Naive thymus-derived CD8-positive, alpha-beta T cell (primary cell): Measurements from ENCODE around the gene DOCK3. TPM values are rescaled to one million over a fixed set of nuclear protein-coding genes. Genes with fewer than 3 reads are reported as not detected.

Experiments used
- ATAC-seq, 2 donors: fragments of 150-1000 bp; cut with Tn5 transposase in 1 of 2; sonication (Bioruptor Pico), chemical (Tn5 transposase) in 1 of 2; 1 replicate in 1 of 2; 2 replicates in 1 of 2; pipeline ENCODE4 v1.10.0; 2021; ENCODE audit warnings: mild to moderate bottlenecking in 2 of 2, moderate library complexity in 2 of 2
- POLR2A ChIA-PET: fragments of 350-600 bp; sonication (Branson Sonifier 250); formaldehyde crosslinking; loops from one replicate; lab custom pipeline; 2021; ENCODE audit warnings: antibody characterized with exemption; lab: Charles Lee
- DNase-seq, 10 donors: peaks; one replicate each; pipeline versions ENCODE4 v3.0.0 to v3.0.0-alpha.2; 2020 to 2022
- H3K27ac Mint-ChIP-seq, 10 donors: one replicate each; pipeline ENCODE4 v1.8.0; 2020 to 2022; ENCODE audit warnings: mild to moderate bottlenecking in 10 of 10, mixed read lengths in 10 of 10, moderate library complexity in 4 of 10, inconsistent platforms in 1 of 10
- H3K27me3 Mint-ChIP-seq, 5 donors: one replicate each; pipeline ENCODE4 v1.8.0; 2021 to 2022; ENCODE audit warnings: mixed read lengths in 5 of 5
- H3K36me3 Mint-ChIP-seq, 3 donors: one replicate each; pipeline ENCODE4 v1.8.0; 2020 to 2022; ENCODE audit warnings: mixed read lengths in 3 of 3, mild to moderate bottlenecking in 2 of 3, inconsistent platforms in 1 of 3
- H3K4me1 Mint-ChIP-seq, 4 donors: one replicate each; pipeline ENCODE4 v1.8.0; 2021 to 2022; ENCODE audit warnings: mixed read lengths in 4 of 4
- H3K4me3 Mint-ChIP-seq, 10 donors: one replicate each; pipeline ENCODE4 v1.8.0; 2020 to 2022; ENCODE audit warnings: mild to moderate bottlenecking in 10 of 10, mixed read lengths in 10 of 10, moderate library complexity in 6 of 10, inconsistent platforms in 1 of 10
- H3K9me3 Mint-ChIP-seq, 9 donors: one replicate each; pipeline ENCODE4 v1.8.0; 2020 to 2022; ENCODE audit warnings: mixed read lengths in 9 of 9, mild to moderate bottlenecking in 3 of 9, inconsistent platforms in 1 of 9, moderate library complexity in 1 of 9
- microRNA-seq: library from miRNA; unstranded; fragments of <30 nt; microRNA quantifications from one replicate; pipeline ENCODE4 v1.2.0, GENCODE V29; 2022; ENCODE audit warnings: borderline microRNAs expressed
- polyA plus RNA-seq, 3 donors: library from polyadenylated mRNA; unstranded; fragments of 300-500 nt; fragmentation: Illumina TruSeq; gene quantifications; one replicate each; pipeline ENCODE4 v1.2.3, GENCODE V29; 2021
- total RNA-seq, 8 experiments: library from RNA in 2 of 8; stranded (reverse) in 2 of 8; gene quantifications; one replicate each; pipeline ENCODE4 v1.2.3 and lab custom pipeline; 2021 to 2026

DOCK3 gene
- total and polyA plus RNA-seq, 5 experiments from 2014 or later, result 0.14 to 1.9 (median 0.63) TPM

- no peak for ATAC-seq
- Mint-ChIP-seq H3K36me3 (peaks cover 4 to 88% (median 16%) of the 10 kb centered on the region in 3 donors), H3K9me3 (no peaks in the 10 kb centered on the region), H3K27ac (peak overlapping the region in 3 of 10 donors; percentile 12 to 60 (median 35)), H3K4me3 (no peak overlapping the region), H3K4me1 (peaks cover 10 to 31% (median 16%) of the 10 kb centered on the region in 4 donors), H3K27me3 (no peaks in the 10 kb centered on the region)
- POLR2A ChIA-PET, result interaction anchor here (0.7 kb wide), 1 partner anchor 402 kb away, joined by 4 read pairs; no protein-coding TSS in a partner anchor
- DNase-seq, result no peak
These were observed 733.3 kb downstream of the DOCK3 start for GRCh38 chr3:51408021-51408420.

GRCh38 chr3:51408813-51409212 is 734.1 kb downstream of the DOCK3 start:
- Mint-ChIP-seq H3K4me3 (no peak overlapping the region), H3K27me3 (no peaks in the 10 kb centered on the region), H3K9me3 (no peaks in the 10 kb centered on the region), H3K27ac (peak overlapping the region in 4 of 10 donors; percentile 35 to 60 (median 55)), H3K4me1 (peaks cover 5 to 23% (median 10%) of the 10 kb centered on the region in 4 donors), H3K36me3 (peaks cover 4 to 88% (median 15%) of the 10 kb centered on the region in 3 donors)
- DNase-seq, result no peak
- POLR2A ChIA-PET, result interaction anchor here (0.6 kb wide), 1 partner anchor 82 kb away, joined by 5 read pairs; no protein-coding TSS in a partner anchor
- ATAC-seq, result no peak

GRCh38 chr3:51422211-51422610 is 747.5 kb downstream of the DOCK3 start:
- peaks cover 0 to 92% (median 6%) of the 10 kb centered on the region in 3 donors for H3K36me3 Mint-ChIP-seq

GRCh38 chr3:51426921-51427320 is 752.2 kb downstream of the DOCK3 start:
- peaks cover 0 to 89% (median 18%) of the 10 kb centered on the region in 3 donors for H3K36me3 Mint-ChIP-seq
- no peaks in the 10 kb centered on the region for H3K9me3 Mint-ChIP-seq
- peak overlapping the region in 1 of 10 donors; percentile 34 for H3K27ac Mint-ChIP-seq
- H3K27me3 Mint-ChIP-seq, result no peaks in the 10 kb centered on the region
- POLR2A ChIA-PET, result no interaction called here
- DNase-seq (no peak), ATAC-seq (no peak)
- H3K4me1 Mint-ChIP-seq, result no peaks in the 10 kb centered on the region
- no peak overlapping the region for H3K4me3 Mint-ChIP-seq

More at GRCh38 chr3:51422211-51422610, 747.5 kb downstream of the DOCK3 start:
- POLR2A ChIA-PET, result interaction anchor here (0.6 kb wide), 1 partner anchor 10 kb away, joined by 3 read pairs; no protein-coding TSS in a partner anchor
- H3K4me3 Mint-ChIP-seq, result no peak overlapping the region
- DNase-seq, result no peak
- H3K27ac Mint-ChIP-seq, result peak overlapping the region in 8 of 10 donors; percentile 37 to 71 (median 61)
- no peaks in the 10 kb centered on the region for H3K27me3 Mint-ChIP-seq
- no peaks in the 10 kb centered on the region for H3K9me3 Mint-ChIP-seq
- no peaks in the 10 kb centered on the region for H3K4me1 Mint-ChIP-seq
- no peak for ATAC-seq

GRCh38 chr3:51429138-51429537 is 754.4 kb downstream of the DOCK3 start:
- H3K27me3 Mint-ChIP-seq, result no peaks in the 10 kb centered on the region
- DNase-seq, result no peak
- H3K27ac Mint-ChIP-seq, result no peak overlapping the region
- peaks cover 0 to 2% (median 0%) of the 10 kb centered on the region in 4 donors for H3K4me1 Mint-ChIP-seq
- peaks cover 0 to 82% (median 24%) of the 10 kb centered on the region in 3 donors for H3K36me3 Mint-ChIP-seq
- POLR2A ChIA-PET, result no interaction called here
- no peaks in the 10 kb centered on the region for H3K9me3 Mint-ChIP-seq
- no peak for ATAC-seq
- H3K4me3 Mint-ChIP-seq, result no peak overlapping the region

Small RNAs within 50 kb of the gene (microRNA-seq; reads per million reads assigned to microRNA genes)
- gene MIR4787, result 2.7 reads per million

Other genes starting within 250 kb of the DOCK3 start
- 1 to 10 TPM; 4.0 to 4.9 TPM for gene CACNA2D2, start 171.3 kb upstream of the DOCK3 start, total RNA-seq
- 1 to 10 TPM in 1 of 3 donors, under 1 TPM in 2; 0.40 to 1.5 (median 0.40) TPM for gene CACNA2D2, start 171.3 kb upstream of the DOCK3 start, polyA plus RNA-seq
- 10 to 100 TPM; 17.7 to 18.4 TPM for gene C3orf18, start 107.2 kb upstream of the DOCK3 start, total RNA-seq
- 10 to 100 TPM; 14.1 to 17.3 (median 14.2) TPM for gene C3orf18, start 107.2 kb upstream of the DOCK3 start, polyA plus RNA-seq
- gene HEMK1, start 105.4 kb upstream of the DOCK3 start, total RNA-seq, result 10 to 100 TPM; 65.1 to 67.1 TPM
- gene HEMK1, start 105.4 kb upstream of the DOCK3 start, polyA plus RNA-seq, result 10 to 100 TPM; 20.2 to 43.1 (median 30.3) TPM
- 1 to 10 TPM; 8.1 to 8.8 TPM for gene CISH, start 63.2 kb upstream of the DOCK3 start, total RNA-seq
- gene CISH, start 63.2 kb upstream of the DOCK3 start, polyA plus RNA-seq, result 100 to 1,000 TPM in 2 of 3 donors, 10 to 100 TPM in 1; 16.3 to 135 (median 100) TPM
- gene MAPKAPK3, start 57.8 kb upstream of the DOCK3 start, total RNA-seq, result 10 to 100 TPM; 27.5 TPM
- gene MAPKAPK3, start 57.8 kb upstream of the DOCK3 start, polyA plus RNA-seq, result 10 to 100 TPM; 42.4 to 48.2 (median 48.1) TPM